BLaER1 (cell line): ENCODE results near the gene RIPOR2.
A peak's percentile ranks its signal among the peaks of the same experiment; 100 is the strongest.
"Not testable (repeated sequence)": the region's sequence is repeated elsewhere in the genome, so short reads cannot be mapped to it uniquely, and the experiment has no call there.

Experiments
- H3K27ac ChIP-seq: shearing (Covaris generic); formaldehyde crosslinking; 2 replicates; pipeline ENCODE4 v1.8.1; 2022
- H3K27me3 ChIP-seq: shearing (Covaris generic); formaldehyde crosslinking; 2 replicates; pipeline ENCODE4 v1.8.1; 2022
- H3K36me3 ChIP-seq: shearing (Covaris generic); formaldehyde crosslinking; 2 replicates; pipeline ENCODE4 v1.8.1; 2022
- H3K4me1 ChIP-seq: shearing (Covaris generic); formaldehyde crosslinking; 2 replicates; pipeline ENCODE4 v1.8.1; 2022
- H3K4me2 ChIP-seq: shearing (Covaris generic); formaldehyde crosslinking; 2 replicates; pipeline ENCODE4 v1.8.1; 2022
- H3K4me3 ChIP-seq: shearing (Covaris generic); formaldehyde crosslinking; 2 replicates; pipeline ENCODE4 v1.8.1; 2022
- H3K9ac ChIP-seq: shearing (Covaris generic); formaldehyde crosslinking; 2 replicates; pipeline ENCODE4 v1.8.1; 2022
- H3K9me3 ChIP-seq: shearing (Covaris generic); formaldehyde crosslinking; 2 replicates; pipeline ENCODE4 v1.8.1; 2022
- H4K20me1 ChIP-seq: shearing (Covaris generic); formaldehyde crosslinking; 2 replicates; pipeline ENCODE4 v1.8.1; 2022
- Cebpa-rat ChIP-seq: shearing (Covaris generic); IDR thresholded peaks from 2 replicates; pipeline ENCODE4 v1.8.1; 2022

The RIPOR2 gene

GRCh38 chr6:24959319-24959718 is 23.6 kb upstream of the RIPOR2 start:
- peaks cover 25% of the 10 kb centered on the region for H3K4me1 ChIP-seq
- no peaks in the 10 kb centered on the region for H3K36me3 ChIP-seq
- peaks cover 7% of the 10 kb centered on the region; the same call in 1 of the 2 replicates for H3K9me3 ChIP-seq
- peak overlapping the region; percentile 59 for H3K4me2 ChIP-seq
- no peaks in the 10 kb centered on the region for H3K27me3 ChIP-seq
- no peak overlapping the region for H3K9ac ChIP-seq
- peak overlapping the region; percentile 10; the same call in 1 of the 2 replicates for H3K27ac ChIP-seq
- H3K4me3 ChIP-seq = no peak overlapping the region
- no peaks in the 10 kb centered on the region for H4K20me1 ChIP-seq
- TF ChIP-seq Cebpa-rat = no peak

DNA sequence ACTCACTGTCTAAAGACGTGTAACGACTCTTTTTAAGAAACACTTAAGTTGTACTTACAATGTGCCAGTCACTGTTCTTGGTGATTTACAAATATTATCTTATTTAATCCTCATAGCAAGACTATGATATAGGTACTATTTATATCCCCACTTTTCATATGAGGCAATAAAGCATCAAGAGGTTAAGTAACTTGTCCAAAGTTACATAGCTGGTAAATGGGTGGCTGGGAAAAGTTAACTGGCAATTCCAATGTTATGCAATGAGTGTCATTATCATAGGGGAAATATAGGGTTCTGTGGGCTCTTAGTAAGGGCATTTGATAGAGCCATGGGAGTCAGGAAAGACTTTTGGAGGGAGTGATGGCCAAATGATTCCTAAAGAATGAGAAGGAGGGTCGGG is 21.4 kb upstream of the RIPOR2 start:
- TF ChIP-seq Cebpa-rat = no peak
- H3K27me3 ChIP-seq = no peaks in the 10 kb centered on the region
- H3K9me3 ChIP-seq = peaks cover 7% of the 10 kb centered on the region; the same call in 1 of the 2 replicates
- H3K36me3 ChIP-seq = no peaks in the 10 kb centered on the region
- peaks cover 26% of the 10 kb centered on the region for H3K4me1 ChIP-seq
- H4K20me1 ChIP-seq = no peaks in the 10 kb centered on the region
- H3K4me3 ChIP-seq = no peak overlapping the region
- no peak overlapping the region for H3K9ac ChIP-seq
- H3K4me2 ChIP-seq = no peak overlapping the region
- H3K27ac ChIP-seq = no peak overlapping the region

- Histone ChIP-seq H4K20me1 (no peaks in the 10 kb centered on the region), H3K9ac (no peak overlapping the region), H3K4me3 (no peak overlapping the region), H3K27me3 (no peaks in the 10 kb centered on the region), H3K4me2 (no peak overlapping the region), H3K4me1 (peaks cover 37% of the 10 kb centered on the region), H3K27ac (no peak overlapping the region), H3K36me3 (no peaks in the 10 kb centered on the region), H3K9me3 (no peaks in the 10 kb centered on the region)
- TF ChIP-seq Cebpa-rat = no peak
Measured at GRCh38 chr6:24953726-24954125, 18.0 kb upstream of the RIPOR2 start.

- TF ChIP-seq Cebpa-rat = no peak
- Histone ChIP-seq H3K36me3 (no peaks in the 10 kb centered on the region), H3K4me1 (peaks cover 49% of the 10 kb centered on the region), H3K4me2 (peak overlapping the region; percentile 36), H3K27me3 (no peaks in the 10 kb centered on the region), H4K20me1 (no peaks in the 10 kb centered on the region), H3K9me3 (no peaks in the 10 kb centered on the region), H3K9ac (no peak overlapping the region), H3K4me3 (no peak overlapping the region), H3K27ac (no peak overlapping the region)
Measured at GRCh38 chr6:24951811-24952299, 16.1 kb upstream of the RIPOR2 start.

- Histone ChIP-seq H3K9ac (no peak overlapping the region), H3K27me3 (no peaks in the 10 kb centered on the region), H3K4me1 (peaks cover 49% of the 10 kb centered on the region), H4K20me1 (no peaks in the 10 kb centered on the region), H3K27ac (no peak overlapping the region), H3K4me3 (no peak overlapping the region), H3K36me3 (peaks cover 9% of the 10 kb centered on the region; the same call in 1 of the 2 replicates), H3K4me2 (peak overlapping the region; percentile 86), H3K9me3 (peaks cover 12% of the 10 kb centered on the region)
- TF ChIP-seq Cebpa-rat = 0 out of 2 replicates have a peak, but pooled peaks have one; percentile 25
Measured at GRCh38 chr6:24950218-24950941, 14.6 kb upstream of the RIPOR2 start.

- peak overlapping the region; percentile 86 for H3K4me2 ChIP-seq
- H3K4me3 ChIP-seq = peak overlapping the region; percentile 24; the same call in 1 of the 2 replicates
Measured at GRCh38 chr6:24949020-24949569, 13.3 kb upstream of the RIPOR2 start.

DNA sequence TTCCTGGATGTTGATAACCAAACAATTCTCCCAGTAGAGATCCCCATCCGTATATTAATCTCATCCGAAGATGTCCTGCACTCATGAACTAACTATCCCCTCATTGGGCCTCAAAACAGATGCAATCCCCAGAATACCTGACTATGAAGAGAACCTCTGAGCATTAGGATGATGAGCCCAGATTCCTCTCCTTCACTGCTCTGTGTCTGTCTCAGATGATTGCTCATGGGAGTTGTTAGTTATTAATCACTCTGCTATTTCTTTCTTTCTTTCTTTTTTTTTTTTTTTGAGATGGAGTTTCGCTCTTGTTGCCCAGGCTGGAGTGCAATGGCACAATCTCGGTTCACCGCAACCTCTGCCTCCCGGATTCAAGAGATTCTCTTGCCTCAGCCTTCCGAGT is 12.5 kb upstream of the RIPOR2 start:
- H3K27ac ChIP-seq = 0 out of 2 replicates have a peak overlapping the region, but pooled peaks have one; percentile 39
- H3K9ac ChIP-seq, H4K20me1 ChIP-seq, H3K4me3 ChIP-seq, H3K36me3 ChIP-seq, H3K27me3 ChIP-seq: not testable (repeated sequence)
- H3K4me2 ChIP-seq = peak overlapping the region; percentile 86
- H3K4me1 ChIP-seq = peaks cover 49% of the 10 kb centered on the region
- peaks cover 33% of the 10 kb centered on the region for H3K9me3 ChIP-seq

More at GRCh38 chr6:24949020-24949569, 13.3 kb upstream of the RIPOR2 start:
- H3K27me3 ChIP-seq = no peaks in the 10 kb centered on the region
- H3K9ac ChIP-seq = 0 out of 2 replicates have a peak overlapping the region, but pooled peaks have one; percentile 3
- H3K9me3 ChIP-seq = peaks cover 25% of the 10 kb centered on the region
- peak overlapping the region; percentile 39 for H3K27ac ChIP-seq
- peaks cover 49% of the 10 kb centered on the region for H3K4me1 ChIP-seq
- no peak for TF ChIP-seq Cebpa-rat
- H4K20me1 ChIP-seq = no peaks in the 10 kb centered on the region
- peaks cover 9% of the 10 kb centered on the region; the same call in 1 of the 2 replicates for H3K36me3 ChIP-seq

DNA sequence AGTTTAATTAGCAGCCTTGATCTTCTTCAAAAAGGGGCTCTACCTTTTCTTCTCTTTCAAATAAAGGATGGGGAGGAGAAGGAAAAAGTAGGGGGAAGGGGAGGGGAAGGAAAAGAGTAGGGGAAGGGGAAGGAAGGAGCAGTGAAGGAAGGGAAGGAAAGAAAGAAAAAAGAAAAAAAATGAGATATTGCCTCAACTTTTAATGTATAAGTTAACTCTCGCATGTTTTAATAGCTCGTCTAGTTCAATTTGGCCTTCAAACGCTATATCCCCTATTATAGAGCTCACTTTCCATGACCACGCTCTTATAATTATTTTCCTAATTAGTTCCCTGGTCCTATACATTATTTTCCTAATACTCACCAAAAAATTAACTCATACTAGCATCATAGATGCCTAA is 11.9 kb upstream of the RIPOR2 start:
- no peak for TF ChIP-seq Cebpa-rat
- H3K27me3 ChIP-seq = no peaks in the 10 kb centered on the region
- peaks cover 9% of the 10 kb centered on the region; the same call in 1 of the 2 replicates for H3K36me3 ChIP-seq
- peak overlapping the region; percentile 86 for H3K4me2 ChIP-seq
- peaks cover 40% of the 10 kb centered on the region for H3K9me3 ChIP-seq
- H4K20me1 ChIP-seq = no peaks in the 10 kb centered on the region
- peaks cover 49% of the 10 kb centered on the region for H3K4me1 ChIP-seq
- H3K4me3 ChIP-seq = no peak overlapping the region
- H3K9ac ChIP-seq = no peak overlapping the region
- no peak overlapping the region for H3K27ac ChIP-seq

DNA sequence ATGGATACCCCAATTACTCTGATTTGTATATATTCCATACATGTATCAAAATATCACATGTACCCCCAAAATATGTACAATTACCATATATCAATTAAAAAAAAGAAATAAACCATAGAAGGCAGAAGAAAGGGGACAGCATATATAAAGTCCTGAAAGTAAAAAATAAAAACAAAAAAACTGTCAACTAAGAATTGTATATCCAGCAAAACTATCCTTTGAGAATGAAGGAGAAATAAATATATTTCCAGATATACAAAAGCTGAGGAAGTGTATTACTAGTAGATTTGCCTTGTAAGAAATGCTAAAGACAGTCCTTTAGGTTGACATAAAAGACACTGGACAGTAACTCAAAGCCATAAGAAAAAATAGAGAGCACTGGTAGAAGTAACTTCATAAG is 9.3 kb upstream of the RIPOR2 start:
- Histone ChIP-seq H3K4me1 (peaks cover 39% of the 10 kb centered on the region), H3K4me2 (no peak overlapping the region), H4K20me1 (no peaks in the 10 kb centered on the region), H3K4me3 (no peak overlapping the region), H3K9ac (no peak overlapping the region), H3K36me3 (peaks cover 9% of the 10 kb centered on the region; the same call in 1 of the 2 replicates), H3K27ac (no peak overlapping the region), H3K27me3 (no peaks in the 10 kb centered on the region), H3K9me3 (peaks cover 51% of the 10 kb centered on the region)
- TF ChIP-seq Cebpa-rat = no peak

DNA sequence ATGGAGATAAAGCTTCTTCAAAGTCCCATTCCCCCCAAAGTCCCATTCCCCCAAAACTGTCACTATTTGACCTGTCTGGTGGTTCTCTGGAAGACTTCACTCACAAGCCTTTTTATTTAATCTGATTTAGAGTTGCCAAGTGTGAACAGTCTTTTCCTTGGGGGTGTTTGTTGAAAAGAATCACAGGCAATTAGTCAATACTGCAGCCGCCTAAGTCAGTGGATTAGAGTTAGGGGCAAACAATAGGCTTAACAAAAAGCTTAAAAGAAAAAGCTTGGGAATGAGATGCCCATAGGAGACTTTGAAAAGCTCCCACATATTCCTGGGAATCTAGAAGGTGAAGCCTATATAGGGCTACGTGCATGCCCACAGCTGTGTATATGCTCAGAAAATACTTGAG is 8.0 kb upstream of the RIPOR2 start:
- H3K9ac ChIP-seq = no peak overlapping the region
- no peak for TF ChIP-seq Cebpa-rat
- no peak overlapping the region for H3K27ac ChIP-seq
- H3K27me3 ChIP-seq = no peaks in the 10 kb centered on the region
- H3K4me2 ChIP-seq = no peak overlapping the region
- H3K9me3 ChIP-seq = peaks cover 51% of the 10 kb centered on the region
- H3K4me1 ChIP-seq = peaks cover 27% of the 10 kb centered on the region
- peaks cover 9% of the 10 kb centered on the region; the same call in 1 of the 2 replicates for H3K36me3 ChIP-seq
- no peaks in the 10 kb centered on the region for H4K20me1 ChIP-seq
- H3K4me3 ChIP-seq = no peak overlapping the region
